Suppressor macrophage treated with lipopolysaccharide for 1 hour (primary cell): ENCODE measurements around the gene CNTNAP5.

Experiments
- DNase-seq, 3 donors: peaks; one replicate each; pipeline ENCODE4 v3.0.0-alpha.2; 2020 to 2022

Gene CNTNAP5

DNA sequence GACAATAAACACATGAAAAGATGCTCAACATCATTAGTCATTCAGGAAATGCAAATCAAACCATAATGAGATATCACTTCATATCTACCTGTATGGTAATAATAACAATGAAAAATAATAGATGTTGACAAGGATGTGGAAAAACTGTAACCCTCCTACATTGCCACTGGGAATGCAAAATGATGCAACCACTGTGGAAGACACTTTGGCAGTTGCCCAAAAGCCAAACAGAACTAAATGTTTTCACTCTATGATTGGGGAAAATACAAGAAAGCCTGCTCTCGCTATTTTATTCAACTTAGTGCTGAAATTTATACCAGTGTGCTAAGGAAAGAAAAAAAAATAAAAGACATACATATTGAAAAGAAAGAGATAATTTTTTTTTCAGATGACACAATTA is 934.5 kb downstream of the CNTNAP5 start:
- no peak for DNase-seq

DNA sequence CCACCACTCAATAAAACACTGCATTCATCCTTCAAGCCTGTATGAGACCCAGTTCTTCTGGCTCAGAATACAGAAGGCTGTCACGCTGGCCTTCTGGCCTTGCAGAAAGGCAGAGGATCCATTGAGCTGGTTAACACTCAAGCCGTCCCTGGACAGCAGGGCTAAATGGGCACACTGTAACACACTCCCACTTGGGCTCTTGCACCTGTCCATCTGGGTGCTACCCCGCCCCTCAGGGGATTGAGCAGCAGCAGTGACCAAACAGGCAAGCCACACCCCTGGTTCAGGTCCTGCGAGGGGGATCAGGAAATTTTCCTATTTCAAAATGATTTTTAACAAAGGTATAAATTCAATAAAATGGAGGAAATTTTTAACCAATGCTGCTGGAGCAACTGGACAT is 936.0 kb downstream of the CNTNAP5 start:
- DNase-seq, result no peak
